Adrenal gland (tissue), 5 donors: ENCODE results near the gene LCE1D.

Source experiments
- CTCF ChIP-seq, 6 experiments: fragments of 450-650 bp in 4 of 6; fragments of 200-600 bp in 2 of 6; sonication (generic) in 1 of 6; IDR thresholded peaks; 1 replicate in 5 of 6; 2 replicates in 1 of 6; pipeline versions ENCODE4 v1.5.1 to v1.8.0; 2016 to 2021; ENCODE audit warnings: antibody characterized with exemption in 6 of 6, mild to moderate bottlenecking in 2 of 6, moderate library complexity in 1 of 6
- POLR2A ChIP-seq, 2 donors: fragments of 450-650 bp; IDR thresholded peaks; one replicate each; pipeline ENCODE4 v1.6.1; 2017; ENCODE audit warnings: antibody characterized with exemption in 2 of 2, mild to moderate bottlenecking in 2 of 2, moderate library complexity in 1 of 2
- donor health status: DM: no; HTN: no; CAD: no.

- TF ChIP-seq CTCF (IDR thresholded peaks at IDR 0.05) (no peak), POLR2A (IDR thresholded peaks at IDR 0.05) (no peak)
Measured at GRCh38 chr1:152823294-152823693, 26.8 kb downstream of the LCE1D start.
